HG02623 (cell line): ENCODE data around the gene HEXD.
"Not testable (repeated sequence)": the region's sequence is repeated elsewhere in the genome, so short reads cannot be mapped to it uniquely, and the experiment has no call there.

Source experiments
- ATAC-seq: cut with Tn5 transposase; IDR thresholded peaks from one replicate; pipeline ENCODE4 v1.9.1; 2021; ENCODE audit warnings: moderate library complexity; ENCODE audit not compliant: unreplicated experiment

Gene HEXD

GRCh38 chr17:82382220-82382932 is 35.8 kb upstream of the HEXD start:
- ATAC-seq, result not testable (repeated sequence)

DNA sequence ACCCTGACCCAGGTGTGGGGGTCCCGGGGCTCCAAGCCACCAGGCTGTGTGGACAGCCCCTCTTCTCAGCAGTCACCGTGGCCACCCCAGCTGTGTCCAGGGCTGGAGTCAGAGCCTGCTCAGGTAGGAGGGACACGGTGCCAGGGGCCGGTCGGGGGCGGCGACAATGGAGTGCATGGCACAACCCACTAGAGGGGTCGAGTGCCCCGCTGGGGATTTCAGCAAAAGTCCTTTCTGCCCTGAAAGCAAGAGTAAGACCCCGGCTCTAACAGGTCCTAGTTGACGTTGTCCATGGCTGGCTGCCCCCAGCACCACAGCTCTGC is 35.3 kb upstream of the HEXD start:
- no peak for ATAC-seq

DNA sequence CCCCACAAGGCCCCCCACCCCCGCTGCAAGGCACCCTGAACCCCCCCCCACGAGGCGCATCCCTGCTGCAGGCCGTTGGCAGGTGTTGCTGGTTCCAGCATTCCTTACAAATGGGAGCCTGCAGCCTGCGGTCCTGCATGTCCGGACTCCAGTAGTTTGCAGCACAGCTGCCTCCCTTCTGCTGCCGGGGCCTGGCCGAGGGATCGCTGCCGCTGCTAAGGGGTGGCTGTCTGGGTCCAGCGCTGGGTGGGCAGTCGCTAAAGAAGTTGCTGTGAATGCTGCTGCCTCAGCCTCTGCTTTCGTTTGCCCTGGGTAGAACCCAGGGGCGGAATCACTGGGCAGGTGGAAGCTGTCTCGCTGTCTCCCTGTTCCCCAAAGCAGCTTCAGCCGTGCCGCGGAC is 34.7 kb upstream of the HEXD start:
- no peak for ATAC-seq

- no peak for ATAC-seq
Observed at GRCh38 chr17:82384051-82384729, 34.0 kb upstream of the HEXD start.

GRCh38 chr17:82384730-82385481 is 33.2 kb upstream of the HEXD start:
- ATAC-seq, result no peak

- ATAC-seq, result no peak
Observed at GRCh38 chr17:82385559-82386254, 32.4 kb upstream of the HEXD start.

DNA sequence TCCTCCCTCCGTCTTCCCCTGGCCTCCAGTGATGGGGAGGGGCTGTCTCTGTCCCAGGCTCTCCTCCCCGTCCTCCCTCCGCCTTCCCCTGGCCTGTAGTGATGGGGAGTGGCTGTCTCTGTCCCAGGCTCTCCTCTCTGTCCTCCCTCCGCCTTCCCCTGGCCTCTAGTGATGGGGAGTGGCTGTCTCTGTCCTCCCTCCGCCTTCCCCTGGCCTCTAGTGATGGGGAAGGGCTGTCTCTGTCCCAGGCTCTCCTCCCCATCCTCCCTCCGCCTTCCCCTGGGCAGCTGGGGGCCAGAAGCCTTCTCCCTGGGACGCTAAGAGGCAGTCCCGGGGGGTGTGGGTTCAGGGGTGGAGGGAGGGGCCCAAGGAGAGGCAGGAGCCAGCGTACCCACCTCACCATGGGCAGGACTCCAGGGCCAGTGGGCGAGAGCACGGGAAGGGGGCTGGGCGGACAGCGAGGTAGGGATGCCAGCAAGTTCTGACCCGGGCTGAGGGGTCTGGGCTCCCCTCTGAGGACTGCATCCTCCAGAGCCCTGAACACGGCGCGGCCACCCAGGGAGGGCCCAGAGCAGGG is 31.8 kb upstream of the HEXD start:
- no peak for ATAC-seq

- ATAC-seq, result no peak
Observed at GRCh38 chr17:82386881-82387704, 31.1 kb upstream of the HEXD start.

DNA sequence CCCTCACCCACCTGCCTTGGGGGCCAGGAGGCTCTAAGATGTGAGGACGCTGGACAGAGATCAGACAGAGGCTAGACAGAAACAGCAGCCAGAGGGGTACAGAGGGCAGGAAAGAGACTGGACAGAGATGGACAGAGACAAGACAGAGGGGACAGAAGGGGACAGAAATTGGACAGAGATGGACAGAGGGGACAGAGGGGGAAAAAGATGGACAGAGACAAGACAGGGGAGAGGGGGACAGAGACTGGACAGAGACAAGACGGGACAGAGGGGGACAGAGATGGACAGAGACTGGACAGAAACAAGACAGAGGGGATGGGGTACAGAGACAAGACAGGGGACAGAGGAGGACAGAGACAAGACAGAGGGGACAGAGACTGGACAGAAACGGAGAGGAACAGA is 30.4 kb upstream of the HEXD start:
- no peak for ATAC-seq

- no peak for ATAC-seq
Observed at GRCh38 chr17:82388223-82388921, 29.8 kb upstream of the HEXD start.

- no peak for ATAC-seq
Observed at GRCh38 chr17:82388922-82389283, 29.2 kb upstream of the HEXD start.

GRCh38 chr17:82389379-82389778 is 28.8 kb upstream of the HEXD start:
- ATAC-seq, result no peak

- ATAC-seq, result no peak
Observed at GRCh38 chr17:82390015-82390859, 27.9 kb upstream of the HEXD start.

GRCh38 chr17:82390860-82391435 is 27.2 kb upstream of the HEXD start:
- ATAC-seq, result no peak

DNA sequence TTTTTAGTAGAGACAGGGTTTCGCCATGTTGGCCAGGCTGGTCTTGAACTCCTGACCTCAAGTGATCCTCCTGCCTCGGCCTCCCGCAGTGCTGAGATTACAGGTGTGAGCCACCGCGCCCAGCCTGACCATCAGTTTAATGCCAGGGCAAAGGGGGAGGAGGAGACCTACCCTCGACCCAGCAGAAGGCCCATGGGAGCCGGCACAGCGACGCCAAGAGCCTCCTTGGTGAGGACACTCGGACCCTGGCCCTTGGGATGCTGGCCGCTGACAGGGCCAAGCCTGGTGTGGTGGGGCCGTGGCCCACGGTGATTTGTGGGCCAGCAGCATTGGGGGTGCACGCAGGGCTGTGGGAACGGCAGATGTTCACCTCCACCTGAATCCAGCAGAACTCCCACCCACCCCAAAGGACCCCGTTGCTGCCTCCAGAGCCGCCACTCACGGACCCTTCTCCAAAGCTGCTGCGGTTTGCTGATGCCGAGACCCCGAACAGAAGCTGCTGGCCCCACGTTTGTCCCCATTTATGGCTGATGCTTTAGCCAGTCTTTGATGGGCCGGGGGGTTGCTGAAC is 26.6 kb upstream of the HEXD start:
- no peak for ATAC-seq

DNA sequence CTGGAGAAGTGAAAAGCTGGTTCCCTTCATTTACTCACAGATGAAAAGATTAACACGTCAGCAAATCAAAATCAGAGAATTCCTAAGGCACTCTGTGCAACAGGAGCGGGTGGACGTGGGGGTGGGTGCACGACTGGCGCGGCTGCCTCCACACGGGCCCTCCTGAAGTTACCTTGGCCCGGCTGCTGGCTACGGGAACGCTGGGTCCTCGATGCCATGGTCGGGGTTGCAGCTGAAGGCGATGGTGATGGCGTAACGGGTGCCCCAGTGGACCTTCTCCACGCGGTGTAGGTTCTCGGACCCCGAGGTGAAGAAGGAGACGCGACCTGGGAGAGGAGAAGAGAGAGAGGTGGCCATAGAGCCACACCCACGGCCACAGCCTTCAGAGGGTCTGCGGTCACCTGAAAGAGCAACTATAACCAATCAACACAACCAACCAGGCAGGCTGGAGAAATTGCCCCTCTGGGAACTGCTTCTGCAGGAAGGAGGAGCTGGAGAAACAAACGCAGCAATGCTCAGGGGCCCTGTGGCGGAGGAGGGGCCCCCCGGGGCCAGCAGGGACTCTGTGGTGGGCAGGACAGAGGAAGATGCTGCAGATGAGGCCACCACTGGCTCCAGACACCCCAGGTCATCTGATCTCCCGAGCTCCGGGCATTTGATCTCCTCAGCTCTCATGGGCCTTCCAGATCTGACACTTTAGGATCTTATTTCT is 25.8 kb upstream of the HEXD start:
- no peak for ATAC-seq

- ATAC-seq, result no peak
Observed at GRCh38 chr17:82392941-82393340, 25.2 kb upstream of the HEXD start.

- no peak for ATAC-seq
Observed at GRCh38 chr17:82394278-82394677, 23.9 kb upstream of the HEXD start.
